AG09309 (cell line): ENCODE data around the gene HES1.

Experiments used
- DNase-seq: peaks from one replicate; pipeline ENCODE4 v3.0.0-alpha.2; 2010; ENCODE audit warnings: low read depth
- H3K4me3 ChIP-seq: 2 replicates; pipeline ENCODE4 v1.5.1; 2011; ENCODE audit warnings: mild to moderate bottlenecking, low read depth, low read length, moderate library complexity; ENCODE audit not compliant: control insufficient read depth
- TF ChIP-seq, protein P1 (sequence below): IDR thresholded peaks from 2 replicates; pipeline ENCODE4 v1.5.1; 2011; ENCODE audit warnings: mild to moderate bottlenecking, low read depth, low read length, inconsistent platforms; ENCODE audit not compliant: insufficient read depth, control insufficient read depth; ENCODE audit errors: missing control alignments

The HES1 gene

DNA sequence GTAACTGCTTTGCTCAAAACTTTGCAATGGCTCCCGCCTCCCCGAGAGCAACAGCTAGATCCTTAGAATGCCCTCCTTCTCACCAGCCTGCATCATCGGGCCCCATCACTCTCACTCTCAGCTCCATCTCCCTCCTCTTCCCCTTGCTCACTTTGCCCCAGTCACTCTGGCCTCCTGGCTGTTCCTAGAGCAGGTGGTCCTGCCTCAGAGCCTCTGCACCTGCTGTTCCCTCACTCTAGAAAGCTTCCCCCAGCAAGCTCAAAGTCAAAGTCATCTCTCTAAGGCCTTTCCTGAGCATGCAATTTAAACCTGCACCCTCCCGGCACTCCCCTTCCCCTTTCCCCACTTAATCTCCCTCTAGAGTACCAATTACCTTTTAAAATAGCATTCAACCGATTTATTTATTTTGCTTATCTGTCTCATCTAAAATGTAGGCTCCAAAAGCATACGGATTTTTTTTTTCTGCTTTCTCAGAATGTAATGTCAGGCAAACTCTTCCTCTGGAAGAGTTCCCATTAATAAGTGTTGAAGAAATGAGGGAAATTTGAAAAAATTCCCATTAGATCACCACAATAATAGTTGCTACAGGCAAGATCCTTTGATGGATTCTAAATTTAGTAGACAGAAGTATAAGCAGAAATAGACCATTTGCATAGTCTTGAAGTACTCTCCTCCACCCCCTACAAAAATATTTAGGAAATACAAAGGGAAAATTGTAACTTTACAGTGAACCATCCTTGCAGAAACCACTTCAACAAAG lies 15.9 kb upstream of the HES1 start:
- TF ChIP-seq, protein P1, sequence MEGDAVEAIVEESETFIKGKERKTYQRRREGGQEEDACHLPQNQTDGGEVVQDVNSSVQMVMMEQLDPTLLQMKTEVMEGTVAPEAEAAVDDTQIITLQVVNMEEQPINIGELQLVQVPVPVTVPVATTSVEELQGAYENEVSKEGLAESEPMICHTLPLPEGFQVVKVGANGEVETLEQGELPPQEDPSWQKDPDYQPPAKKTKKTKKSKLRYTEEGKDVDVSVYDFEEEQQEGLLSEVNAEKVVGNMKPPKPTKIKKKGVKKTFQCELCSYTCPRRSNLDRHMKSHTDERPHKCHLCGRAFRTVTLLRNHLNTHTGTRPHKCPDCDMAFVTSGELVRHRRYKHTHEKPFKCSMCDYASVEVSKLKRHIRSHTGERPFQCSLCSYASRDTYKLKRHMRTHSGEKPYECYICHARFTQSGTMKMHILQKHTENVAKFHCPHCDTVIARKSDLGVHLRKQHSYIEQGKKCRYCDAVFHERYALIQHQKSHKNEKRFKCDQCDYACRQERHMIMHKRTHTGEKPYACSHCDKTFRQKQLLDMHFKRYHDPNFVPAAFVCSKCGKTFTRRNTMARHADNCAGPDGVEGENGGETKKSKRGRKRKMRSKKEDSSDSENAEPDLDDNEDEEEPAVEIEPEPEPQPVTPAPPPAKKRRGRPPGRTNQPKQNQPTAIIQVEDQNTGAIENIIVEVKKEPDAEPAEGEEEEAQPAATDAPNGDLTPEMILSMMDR, result no peak
- DNase-seq, result no peak

DNA sequence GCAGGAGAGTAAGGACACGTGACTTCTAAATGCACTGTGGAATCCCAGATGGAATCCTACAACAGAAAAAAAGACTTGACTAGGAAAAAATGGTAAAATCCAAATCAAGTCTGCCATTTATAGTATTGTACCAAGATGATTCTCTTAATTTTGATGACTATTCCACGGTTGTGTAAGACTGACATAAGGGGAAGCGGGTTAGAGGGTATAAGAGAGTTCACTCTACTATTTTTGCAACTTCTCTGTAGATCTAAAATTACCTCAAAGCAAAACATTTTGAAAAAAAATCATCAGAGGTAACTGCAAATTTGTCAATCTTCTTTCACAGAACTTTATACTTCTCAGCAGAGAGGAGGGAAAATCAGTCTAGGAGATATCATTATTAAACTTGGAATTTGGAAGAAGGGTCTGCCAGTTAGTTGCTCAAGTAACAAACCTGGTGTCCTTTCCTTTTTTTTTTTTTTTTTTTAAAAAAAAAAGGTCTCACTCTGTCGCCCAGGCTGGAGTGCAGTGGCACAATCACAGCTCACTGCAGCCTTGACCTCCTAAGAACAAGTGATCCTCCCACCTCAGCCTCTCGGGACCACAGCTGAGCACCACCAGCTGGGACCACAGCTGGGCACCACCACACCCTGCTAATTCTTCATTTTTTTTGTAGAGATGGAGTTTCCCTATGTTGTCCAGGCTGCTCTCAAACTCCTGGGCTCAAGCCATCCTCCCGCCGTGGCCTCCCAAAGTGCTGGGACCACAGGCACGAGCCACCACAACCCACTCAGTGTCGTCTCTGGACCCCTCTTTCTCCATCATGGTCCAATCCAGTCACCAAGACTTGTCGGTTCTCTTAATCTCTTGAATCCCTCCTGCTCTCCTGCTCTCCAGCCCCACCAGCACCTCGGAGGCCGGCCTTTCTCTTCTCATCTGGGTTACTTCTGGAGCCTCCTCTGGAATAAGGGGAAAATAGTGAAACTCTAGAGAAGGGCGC lies 14.9 kb upstream of the HES1 start:
- TF ChIP-seq, protein P1, result no peak
- no peak for DNase-seq
- H3K4me3 ChIP-seq, result no peak overlapping the region

More for the DNA sequence above, 15.9 kb upstream of the HES1 start:
- H3K4me3 ChIP-seq, result no peak overlapping the region

DNA sequence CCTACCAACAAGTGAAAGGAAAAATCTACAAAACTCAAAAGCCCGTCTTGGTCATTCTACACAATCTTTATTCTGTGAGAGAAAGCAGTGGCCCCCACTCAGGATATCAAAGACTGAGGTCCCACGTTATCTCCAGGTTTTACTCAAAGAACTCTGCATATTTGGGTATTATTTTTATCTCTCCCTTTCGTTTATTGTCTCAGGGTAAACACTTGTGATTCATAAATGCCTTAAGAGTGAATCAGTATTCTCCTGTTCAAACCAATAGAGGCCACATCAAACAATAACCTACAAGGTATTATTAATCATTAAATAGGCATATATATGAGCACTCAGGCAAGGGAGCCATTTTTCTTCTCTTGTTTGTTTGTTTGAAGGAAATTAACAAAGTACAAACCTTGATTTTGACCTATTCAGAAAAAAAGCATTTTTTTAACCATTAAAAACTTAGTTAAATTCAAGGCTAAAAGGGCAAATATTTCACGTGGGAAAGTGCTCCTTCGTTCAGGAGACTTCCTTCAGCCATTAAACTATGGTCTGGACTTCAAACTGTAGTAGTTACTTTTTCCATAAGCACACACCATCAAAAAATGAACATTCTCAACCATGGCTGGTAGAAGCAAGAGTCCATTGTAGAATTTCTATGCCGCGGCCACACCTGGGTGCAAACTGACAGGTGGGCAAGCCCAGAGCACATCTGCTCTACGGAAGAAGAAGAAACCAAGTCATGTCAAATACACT lies 13.9 kb upstream of the HES1 start:
- TF ChIP-seq, protein P1, result no peak
- DNase-seq, result no peak
- H3K4me3 ChIP-seq, result no peak overlapping the region

DNA sequence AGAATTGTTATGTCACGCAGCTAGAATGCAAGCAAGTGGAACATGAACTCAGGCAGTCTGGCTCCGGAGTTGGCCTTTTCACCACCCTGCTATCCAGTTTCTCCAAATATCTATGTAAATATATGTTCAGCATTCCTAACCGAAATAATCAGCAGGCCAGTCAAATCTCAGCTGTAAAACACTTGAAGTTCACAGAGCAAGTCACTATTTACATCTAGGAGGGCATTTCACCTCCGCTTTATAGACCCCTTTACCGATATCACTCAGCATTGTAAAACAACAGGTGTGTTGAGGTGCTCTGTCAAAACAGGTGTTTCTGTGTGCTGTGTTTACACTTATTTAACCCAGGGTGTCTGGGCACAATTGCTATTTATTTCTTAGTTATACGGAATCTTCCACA lies 12.2 kb upstream of the HES1 start:
- H3K4me3 ChIP-seq, result no peak overlapping the region
- TF ChIP-seq, protein P1, result no peak
- DNase-seq, result no peak

DNA sequence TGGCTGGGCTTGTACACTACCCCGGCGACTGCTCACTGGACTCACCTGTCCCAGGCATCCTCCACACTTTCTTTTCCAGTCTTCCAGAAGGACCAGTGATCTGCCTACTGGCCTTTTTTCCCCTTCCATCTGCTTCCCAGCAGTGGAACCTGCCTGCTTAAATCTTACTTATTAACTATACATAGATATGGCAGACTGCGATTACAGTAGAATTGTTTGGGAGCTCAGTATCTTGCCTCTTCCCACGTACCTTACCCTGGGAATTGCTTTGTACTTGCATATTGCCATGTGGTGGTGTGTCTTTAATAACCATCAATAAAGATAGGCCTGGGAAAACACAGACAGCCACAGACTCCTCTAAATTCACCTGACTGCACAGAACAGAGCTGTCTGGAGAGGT lies 11.8 kb upstream of the HES1 start:
- TF ChIP-seq, protein P1, result no peak
- H3K4me3 ChIP-seq, result no peak overlapping the region
- no peak for DNase-seq

DNA sequence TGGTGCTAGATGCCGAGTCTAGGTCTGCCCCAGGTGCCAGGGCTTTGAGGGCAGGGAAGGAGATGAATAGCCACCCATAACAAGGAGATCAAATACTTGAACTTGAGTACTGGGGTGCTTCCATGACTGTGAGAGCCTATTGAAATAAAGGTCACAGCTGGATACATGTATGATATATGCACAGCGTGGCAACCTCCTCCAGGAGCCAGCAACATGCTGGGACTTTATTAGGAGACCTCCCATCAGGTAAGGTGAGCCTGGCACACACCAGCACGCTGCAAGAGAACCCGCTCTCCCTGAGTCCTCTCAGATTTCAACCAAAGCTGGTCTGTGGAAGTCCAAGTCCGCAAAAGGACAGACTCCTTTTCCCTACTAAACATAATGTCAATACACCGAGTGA lies 10.5 kb upstream of the HES1 start:
- no peak overlapping the region for H3K4me3 ChIP-seq
- DNase-seq, result no peak
- TF ChIP-seq, protein P1, result no peak
